Astrocyte of the cerebellum (primary cell): ENCODE results near the gene KRT81.
A peak's percentile ranks its signal among the peaks of the same experiment; 100 is the strongest.

Experiments used
- DNase-seq: peaks from one replicate; pipeline ENCODE4 v3.0.0-alpha.2; 2011; ENCODE audit warnings: low read depth
- H3K4me3 ChIP-seq: 2 replicates; pipeline ENCODE4 v1.5.1; 2011; ENCODE audit warnings: mild to moderate bottlenecking, low read depth, low read length, moderate library complexity
- in situ Hi-C: cut with HindIII; loops from 2 replicates; pipeline ENCODE4 v1.10.0; 2017; ENCODE audit warnings: low sequenced_read_pairs
- TF ChIP-seq, protein P1 (sequence below): IDR thresholded peaks from 2 replicates; pipeline ENCODE4 v1.5.1; 2012; ENCODE audit warnings: low read length, low read depth, moderate library complexity, mild to moderate bottlenecking; ENCODE audit errors: missing control alignments

Gene KRT81

GRCh38 chr12:52285851-52286530 is 5.3 kb downstream of the KRT81 start:
- in situ Hi-C loops: no loop called here

GRCh38 chr12:52285172-52285745 is 6.1 kb downstream of the KRT81 start:
- in situ Hi-C loops: no loop called here
- no peak overlapping the region for H3K4me3 ChIP-seq
- TF ChIP-seq, protein P1, sequence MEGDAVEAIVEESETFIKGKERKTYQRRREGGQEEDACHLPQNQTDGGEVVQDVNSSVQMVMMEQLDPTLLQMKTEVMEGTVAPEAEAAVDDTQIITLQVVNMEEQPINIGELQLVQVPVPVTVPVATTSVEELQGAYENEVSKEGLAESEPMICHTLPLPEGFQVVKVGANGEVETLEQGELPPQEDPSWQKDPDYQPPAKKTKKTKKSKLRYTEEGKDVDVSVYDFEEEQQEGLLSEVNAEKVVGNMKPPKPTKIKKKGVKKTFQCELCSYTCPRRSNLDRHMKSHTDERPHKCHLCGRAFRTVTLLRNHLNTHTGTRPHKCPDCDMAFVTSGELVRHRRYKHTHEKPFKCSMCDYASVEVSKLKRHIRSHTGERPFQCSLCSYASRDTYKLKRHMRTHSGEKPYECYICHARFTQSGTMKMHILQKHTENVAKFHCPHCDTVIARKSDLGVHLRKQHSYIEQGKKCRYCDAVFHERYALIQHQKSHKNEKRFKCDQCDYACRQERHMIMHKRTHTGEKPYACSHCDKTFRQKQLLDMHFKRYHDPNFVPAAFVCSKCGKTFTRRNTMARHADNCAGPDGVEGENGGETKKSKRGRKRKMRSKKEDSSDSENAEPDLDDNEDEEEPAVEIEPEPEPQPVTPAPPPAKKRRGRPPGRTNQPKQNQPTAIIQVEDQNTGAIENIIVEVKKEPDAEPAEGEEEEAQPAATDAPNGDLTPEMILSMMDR: no peak
- DNase-seq: no peak

More at GRCh38 chr12:52285851-52286530, 5.3 kb downstream of the KRT81 start:
- DNase-seq: no peak
- TF ChIP-seq, protein P1: no peak
- H3K4me3 ChIP-seq: no peak overlapping the region

DNA sequence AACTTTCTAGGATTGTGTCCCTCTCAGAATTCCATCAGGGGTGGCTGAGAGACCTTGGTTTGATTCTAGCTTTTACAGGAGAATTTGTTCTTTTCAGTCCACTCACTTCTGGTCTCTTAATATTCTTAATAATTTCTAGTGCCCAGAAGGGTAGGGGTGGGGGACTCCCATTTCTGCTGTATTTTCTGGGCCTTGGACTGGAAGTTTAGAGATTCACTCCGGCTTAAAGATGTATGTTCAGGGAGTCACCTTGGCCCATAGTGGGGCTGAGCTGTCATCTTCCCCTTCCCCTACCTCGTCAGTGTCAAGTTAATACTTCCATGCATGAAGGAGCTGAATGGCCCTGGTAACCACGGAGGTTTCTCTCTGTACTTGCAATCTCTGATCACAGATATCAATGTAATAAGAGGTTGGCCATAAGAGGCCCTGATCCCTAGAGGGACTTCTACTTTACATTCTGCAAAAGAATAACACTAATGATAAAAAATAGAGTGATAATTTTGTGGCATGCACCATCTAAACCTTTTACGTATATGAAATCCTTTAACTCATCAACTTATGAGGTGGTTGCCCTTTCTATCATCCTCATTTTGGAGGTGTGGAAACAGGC is 6.7 kb downstream of the KRT81 start:
- DNase-seq: no peak
- no peak overlapping the region for H3K4me3 ChIP-seq
- TF ChIP-seq, protein P1: no peak
- in situ Hi-C loops: loop anchor here (5.0 kb wide), 1 partner anchor 72 kb away; no protein-coding TSS in a partner anchor

- H3K4me3 ChIP-seq: no peak overlapping the region
- in situ Hi-C loops: loop anchor here (5.0 kb wide), 1 partner anchor 69 kb away; no protein-coding TSS in a partner anchor
- peak; percentile 96 for DNase-seq
- TF ChIP-seq, protein P1: no peak
Measured at GRCh38 chr12:52280796-52281560, 10.4 kb downstream of the KRT81 start.

GRCh38 chr12:52280319-52280795 is 11.0 kb downstream of the KRT81 start:
- H3K4me3 ChIP-seq: no peak overlapping the region
- peak; percentile 83 for DNase-seq
- in situ Hi-C loops: loop anchor here (5.0 kb wide), 1 partner anchor 68 kb away; no protein-coding TSS in a partner anchor
- TF ChIP-seq, protein P1: no peak
